OCI-LY7 (cell line): ENCODE data around the gene GALNT4. TPM values are rescaled to one million over a fixed set of nuclear protein-coding genes. Genes with fewer than 3 reads are reported as not detected.

Experiments used
- BruUV-seq: library from RNA; stranded (reverse); fragments of 400-500 nt; replicated peaks from 2 replicates; lab custom pipeline; 2021; lab: Mats Ljungman, UMichigan
- CTCF ChIA-PET: fragments of 300-600 bp; sonication (Branson Sonifier 250); formaldehyde crosslinking; loops from one replicate; lab custom pipeline; 2022; ENCODE audit warnings: antibody characterized with exemption; ENCODE audit not compliant: unreplicated experiment; lab: Charles Lee
- POLR2A ChIA-PET: fragments of 300-600 bp; sonication (Branson Sonifier 250); formaldehyde crosslinking; loops from one replicate; lab custom pipeline; 2022; ENCODE audit warnings: antibody characterized with exemption; lab: Charles Lee
- DNase-seq: peaks from one replicate; pipeline ENCODE4 v3.0.0-alpha.2; 2015; ENCODE audit warnings: low spot score
- H2AFZ ChIP-seq: fragments of 200-600 bp; sonication (generic), shearing (Covaris generic); 2 replicates; pipeline ENCODE4 v1.6.1; 2014; ENCODE audit warnings: mild to moderate bottlenecking, antibody characterized with exemption, low read length, moderate library complexity
- H3K27ac ChIP-seq: fragments of 200-600 bp; sonication (generic); 2 replicates; pipeline ENCODE4 v1.5.1; 2014; ENCODE audit warnings: mixed run types, low read depth, mild to moderate bottlenecking, moderate library complexity, low read length, inconsistent platforms; ENCODE audit not compliant: poor library complexity, severe bottlenecking
- H3K36me3 ChIP-seq: fragments of 200-600 bp; sonication (generic); 2 replicates; pipeline ENCODE4 v1.6.1; 2014; ENCODE audit warnings: mild to moderate bottlenecking, antibody characterized with exemption, low read length, moderate library complexity, mixed read lengths; ENCODE audit not compliant: insufficient read depth
- H3K4me1 ChIP-seq: fragments of 200-600 bp; sonication (generic); 2 replicates; pipeline ENCODE4 v1.5.1; 2014; ENCODE audit warnings: mild to moderate bottlenecking, low read length; ENCODE audit not compliant: insufficient read depth, poor library complexity, severe bottlenecking
- H3K4me2 ChIP-seq: fragments of 200-600 bp; sonication (generic); 2 replicates; pipeline ENCODE4 v1.6.1; 2014; ENCODE audit warnings: mild to moderate bottlenecking, low read length
- H3K4me3 ChIP-seq: fragments of 200-600 bp; sonication (generic); 2 replicates; pipeline ENCODE4 v1.5.1; 2014; ENCODE audit warnings: mild to moderate bottlenecking, low read depth, low read length; ENCODE audit not compliant: poor library complexity, severe bottlenecking
- H3K79me2 ChIP-seq: fragments of 200-600 bp; sonication (generic); 2 replicates; pipeline ENCODE4 v1.6.1; 2016; ENCODE audit warnings: low read depth, mild to moderate bottlenecking, low read length, moderate library complexity, mixed read lengths; ENCODE audit not compliant: insufficient read depth
- H3K9me2 ChIP-seq: fragments of 200-600 bp; sonication (generic); 2 replicates; pipeline ENCODE4 v1.6.1; 2016; ENCODE audit warnings: mild to moderate bottlenecking, low read length, mixed read lengths; ENCODE audit not compliant: insufficient read depth
- H3K9me3 ChIP-seq: fragments of 200-600 bp; sonication (generic); 2 replicates; pipeline ENCODE4 v1.6.1; 2014; ENCODE audit warnings: mild to moderate bottlenecking, mixed run types, low read length, mixed read lengths
- H4K20me1 ChIP-seq: fragments of 200-600 bp; sonication (generic); 2 replicates; pipeline ENCODE4 v1.6.1; 2014; ENCODE audit warnings: mild to moderate bottlenecking, antibody characterized with exemption, low read length, moderate library complexity, mixed read lengths; ENCODE audit not compliant: insufficient read depth
- EZH2phosphoT487 ChIP-seq: fragments of 200-600 bp; sonication (generic); IDR thresholded peaks from 2 replicates; pipeline ENCODE4 v1.6.1; 2018; ENCODE audit warnings: low read depth, borderline replicate concordance, mild to moderate bottlenecking, mixed run types, antibody characterized with exemption, low read length, moderate library complexity, mixed read lengths
- intact Hi-C: fragments of 100-400 bp; cut with micrococcal nuclease; formaldehyde crosslinking; loops from one replicate; pipeline ENCODE4 v1.10.0; 2022; ENCODE audit not compliant: unreplicated experiment
- total RNA-seq, 2 experiments: library from RNA; depleted of rRNA in 1 of 2; stranded (reverse); fragments of >200 nt in 1 of 2; shearing (Covaris generic) in 1 of 2; gene quantifications; 2 replicates each; pipeline ENCODE4 v1.2.3, GENCODE V29; 2014 to 2022
- TF ChIP-seq, protein P1 (sequence below): fragments of 200-600 bp; sonication (generic); conservative IDR thresholded peaks from 2 replicates; pipeline ENCODE4 v1.5.1; 2014; ENCODE audit warnings: mild to moderate bottlenecking, antibody characterized with exemption, low read length, moderate library complexity, mixed read lengths

Gene GALNT4
- total RNA-seq, 2 experiments from 2014 or later, result 2.1 to 3.7 TPM

DNA sequence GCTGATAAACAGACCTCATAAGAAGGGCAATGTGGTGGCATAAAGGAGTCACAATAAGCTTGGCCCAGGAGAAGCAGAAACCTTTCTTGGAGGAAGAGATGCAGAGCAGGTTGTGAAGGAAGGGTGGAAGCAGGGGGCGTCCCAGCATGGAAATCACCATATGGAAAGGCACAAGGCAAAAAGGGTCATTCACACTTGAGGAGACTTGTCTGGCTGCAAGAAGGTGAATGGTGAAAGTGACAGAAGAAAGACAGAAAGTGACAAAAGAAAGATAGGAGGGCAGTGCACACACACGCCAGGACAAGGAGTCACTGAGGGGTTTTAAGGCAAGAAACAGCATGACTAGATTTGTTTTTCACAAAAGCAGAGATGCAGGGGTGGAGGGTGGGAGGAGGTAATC, 38.3 kb downstream of the GALNT4 start:
- H4K20me1 ChIP-seq, result no peaks in the 10 kb centered on the region
- no peak overlapping the region for H3K4me2 ChIP-seq
- H3K4me1 ChIP-seq, result no peaks in the 10 kb centered on the region
- no peak overlapping the region for H3K4me3 ChIP-seq
- H2AFZ ChIP-seq, result no peak overlapping the region
- no peaks in the 10 kb centered on the region for H3K9me3 ChIP-seq
- DNase-seq, result no peak
- BruUV-seq, result no TSS peak
- ChIA-PET POLR2A (interaction anchor here (2.6 kb wide), 1 partner anchor 10 kb away, joined by 12 read pairs; no protein-coding TSS in a partner anchor), CTCF (no interaction called here)
- TF ChIP-seq, protein P1, sequence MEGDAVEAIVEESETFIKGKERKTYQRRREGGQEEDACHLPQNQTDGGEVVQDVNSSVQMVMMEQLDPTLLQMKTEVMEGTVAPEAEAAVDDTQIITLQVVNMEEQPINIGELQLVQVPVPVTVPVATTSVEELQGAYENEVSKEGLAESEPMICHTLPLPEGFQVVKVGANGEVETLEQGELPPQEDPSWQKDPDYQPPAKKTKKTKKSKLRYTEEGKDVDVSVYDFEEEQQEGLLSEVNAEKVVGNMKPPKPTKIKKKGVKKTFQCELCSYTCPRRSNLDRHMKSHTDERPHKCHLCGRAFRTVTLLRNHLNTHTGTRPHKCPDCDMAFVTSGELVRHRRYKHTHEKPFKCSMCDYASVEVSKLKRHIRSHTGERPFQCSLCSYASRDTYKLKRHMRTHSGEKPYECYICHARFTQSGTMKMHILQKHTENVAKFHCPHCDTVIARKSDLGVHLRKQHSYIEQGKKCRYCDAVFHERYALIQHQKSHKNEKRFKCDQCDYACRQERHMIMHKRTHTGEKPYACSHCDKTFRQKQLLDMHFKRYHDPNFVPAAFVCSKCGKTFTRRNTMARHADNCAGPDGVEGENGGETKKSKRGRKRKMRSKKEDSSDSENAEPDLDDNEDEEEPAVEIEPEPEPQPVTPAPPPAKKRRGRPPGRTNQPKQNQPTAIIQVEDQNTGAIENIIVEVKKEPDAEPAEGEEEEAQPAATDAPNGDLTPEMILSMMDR, result no peak
- no peak for TF ChIP-seq EZH2phosphoT487
- H3K27ac ChIP-seq, result no peak overlapping the region
- intact Hi-C loops, result no loop called here
- no peaks in the 10 kb centered on the region for H3K9me2 ChIP-seq
- no peaks in the 10 kb centered on the region for H3K36me3 ChIP-seq
- H3K79me2 ChIP-seq, result no peaks in the 10 kb centered on the region

DNA sequence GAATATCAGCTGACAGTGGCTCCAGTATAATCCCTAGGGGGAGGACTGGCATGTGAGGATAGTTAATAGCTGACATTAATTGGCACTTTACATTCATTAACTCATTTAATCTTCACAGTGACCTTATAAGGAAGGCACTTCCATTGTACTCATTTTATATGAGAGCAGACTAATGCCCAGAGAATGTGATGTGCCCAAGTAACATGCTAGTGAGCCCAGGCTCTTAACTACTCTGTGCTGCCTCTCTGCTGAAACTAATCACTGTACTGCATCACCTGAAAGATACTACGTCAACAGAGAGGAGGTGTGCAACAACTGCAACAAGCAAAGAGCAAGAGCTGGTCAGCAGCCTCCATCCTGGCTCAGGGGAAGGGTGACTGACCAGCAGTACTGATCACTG, 40.1 kb downstream of the GALNT4 start:
- DNase-seq, result no peak
- Histone ChIP-seq H3K27ac (no peak overlapping the region), H4K20me1 (no peaks in the 10 kb centered on the region), H3K36me3 (no peaks in the 10 kb centered on the region), H3K4me1 (no peaks in the 10 kb centered on the region), H2AFZ (no peak overlapping the region), H3K4me2 (no peak overlapping the region), H3K79me2 (no peaks in the 10 kb centered on the region), H3K4me3 (no peak overlapping the region), H3K9me2 (no peaks in the 10 kb centered on the region), H3K9me3 (no peaks in the 10 kb centered on the region)
- intact Hi-C loops, result no loop called here
- TF ChIP-seq, protein P1, result no peak
- no peak for TF ChIP-seq EZH2phosphoT487
- ChIA-PET CTCF (no interaction called here), POLR2A (interaction anchor here (1.1 kb wide), 1 partner anchor 12 kb away, joined by 4 read pairs; no protein-coding TSS in a partner anchor)
- BruUV-seq, result no TSS peak

DNA sequence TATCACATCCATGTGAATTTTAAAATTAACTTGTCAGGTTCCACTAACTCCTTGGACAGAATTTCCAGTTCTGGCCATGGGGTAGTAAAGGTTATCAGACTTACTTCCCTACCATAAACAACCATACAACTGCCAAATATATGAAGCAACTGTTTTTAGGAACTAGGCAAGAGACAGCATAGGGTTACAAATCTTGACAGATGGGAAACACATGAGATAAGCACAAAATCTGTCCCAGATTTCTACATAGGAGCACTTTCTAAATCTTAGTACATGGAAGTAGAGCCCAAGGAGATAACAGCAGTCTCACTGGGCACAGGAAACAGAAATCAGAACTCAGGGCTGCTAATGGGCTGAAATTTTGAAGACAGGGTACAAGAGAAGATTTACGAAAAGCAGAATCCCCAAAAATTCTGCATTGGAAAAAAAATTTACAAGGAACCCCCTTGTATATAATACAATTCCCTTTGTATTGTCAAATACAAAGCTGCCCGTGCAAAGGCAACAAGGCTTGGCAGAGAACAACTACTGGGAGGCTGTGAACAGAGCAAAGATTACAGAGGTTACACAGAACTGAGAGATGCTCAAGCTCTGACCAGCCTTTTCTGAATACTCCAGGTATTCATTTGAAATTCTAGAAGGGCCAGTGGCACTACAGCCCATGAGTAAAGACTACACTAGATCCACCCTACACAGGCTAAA, 43.2 kb downstream of the GALNT4 start:
- Histone ChIP-seq H3K79me2 (no peaks in the 10 kb centered on the region), H3K27ac (no peak overlapping the region), H3K4me1 (no peaks in the 10 kb centered on the region), H2AFZ (no peak overlapping the region), H3K4me3 (no peak overlapping the region), H3K9me3 (no peaks in the 10 kb centered on the region), H3K4me2 (no peak overlapping the region), H3K9me2 (no peaks in the 10 kb centered on the region), H4K20me1 (no peaks in the 10 kb centered on the region), H3K36me3 (no peaks in the 10 kb centered on the region)
- DNase-seq, result no peak
- TF ChIP-seq, protein P1, result no peak
- no peak for TF ChIP-seq EZH2phosphoT487
- ChIA-PET CTCF (no interaction called here), POLR2A (interaction anchor here (0.6 kb wide), 2 partner anchors 36 to 376 kb away, joined by 3 read pairs; no protein-coding TSS in a partner anchor)
- intact Hi-C loops, result no loop called here
- BruUV-seq, result no TSS peak
